C1 segment of cervical spinal cord (tissue), 14 donors: Measurements from ENCODE around the gene SLC12A1.

Experiments used
- DNase-seq, 14 donors: peaks; one replicate each; lab custom pipeline; 2025; lab: John Stamatoyannopoulos, UW

Gene SLC12A1

GRCh38 chr15:48205981-48206380 lies at the start of gene SLC12A1:
Gene SLC12A1 (plus strand): TSS chr15:48206302. CDS start chr15:48207720, 1,418 bp downstream.
- DNase-seq, result no peak

GRCh38 chr15:48168616-48169015 lies 37.5 kb upstream of the SLC12A1 start:
- DNase-seq, result no peak

GRCh38 chr15:48170981-48171380 lies 35.1 kb upstream of the SLC12A1 start:
- no peak for DNase-seq

GRCh38 chr15:48175126-48175525 lies 31.0 kb upstream of the SLC12A1 start:
- no peak for DNase-seq

- DNase-seq, result no peak
Observed at GRCh38 chr15:48176112-48176511, 30.0 kb upstream of the SLC12A1 start.

- no peak for DNase-seq
Observed at GRCh38 chr15:48176957-48177356, 29.1 kb upstream of the SLC12A1 start.

- peak in 2 of 14 donors; percentile 4 to 77 for DNase-seq
Observed at GRCh38 chr15:48177383-48177765, 28.7 kb upstream of the SLC12A1 start.

GRCh38 chr15:48177766-48178647 lies 28.1 kb upstream of the SLC12A1 start, which contains the start of gene MYEF2:
Gene MYEF2 (minus strand): TSS chr15:48178295. CDS start chr15:48178237, 58 bp downstream.
- peak; percentile 20 to 85 (median 60) for DNase-seq

GRCh38 chr15:48178648-48178931 lies 27.5 kb upstream of the SLC12A1 start:
- no peak for DNase-seq

GRCh38 chr15:48182749-48183148 lies 23.4 kb upstream of the SLC12A1 start:
- no peak for DNase-seq

GRCh38 chr15:48185529-48185928 lies 20.6 kb upstream of the SLC12A1 start:
- no peak for DNase-seq

- no peak for DNase-seq
Observed at GRCh38 chr15:48186271-48186670, 19.8 kb upstream of the SLC12A1 start.

- peak in 8 of 14 donors; percentile 3 to 70 (median 8) for DNase-seq
Observed at GRCh38 chr15:48190932-48191573, 15.0 kb upstream of the SLC12A1 start.

GRCh38 chr15:48191574-48192225 lies 14.4 kb upstream of the SLC12A1 start, which contains the start of gene CTXN2:
Gene CTXN2 (plus strand): TSS chr15:48191665. CDS start chr15:48201301, 9,636 bp downstream.
- DNase-seq, result peak in 2 of 14 donors; percentile 2 to 82

GRCh38 chr15:48202068-48202467 lies 4.0 kb upstream of the SLC12A1 start:
- DNase-seq, result no peak

- DNase-seq, result no peak
Observed at GRCh38 chr15:48221261-48221660, 15.2 kb downstream of the SLC12A1 start.

GRCh38 chr15:48221885-48222284 lies 15.8 kb downstream of the SLC12A1 start:
- DNase-seq, result no peak

- no peak for DNase-seq
Observed at GRCh38 chr15:48222627-48223026, 16.5 kb downstream of the SLC12A1 start.

GRCh38 chr15:48225771-48226170 lies 19.7 kb downstream of the SLC12A1 start:
- DNase-seq, result no peak

GRCh38 chr15:48230498-48230897 lies 24.4 kb downstream of the SLC12A1 start:
- no peak for DNase-seq

- DNase-seq, result no peak
Observed at GRCh38 chr15:48233246-48233645, 27.1 kb downstream of the SLC12A1 start.

GRCh38 chr15:48239334-48239733 lies 33.2 kb downstream of the SLC12A1 start:
- no peak for DNase-seq
